ENCODE results near the gene NCL.
"Not testable (repeated sequence)": the region's sequence is repeated elsewhere in the genome, so short reads cannot be mapped to it uniquely, and the experiment has no call there.

NCL gene

GRCh38 chr2:231429901-231430300 lies 34.4 kb downstream of the NCL start:
- DNase-seq, result peak; percentile 61

DNA sequence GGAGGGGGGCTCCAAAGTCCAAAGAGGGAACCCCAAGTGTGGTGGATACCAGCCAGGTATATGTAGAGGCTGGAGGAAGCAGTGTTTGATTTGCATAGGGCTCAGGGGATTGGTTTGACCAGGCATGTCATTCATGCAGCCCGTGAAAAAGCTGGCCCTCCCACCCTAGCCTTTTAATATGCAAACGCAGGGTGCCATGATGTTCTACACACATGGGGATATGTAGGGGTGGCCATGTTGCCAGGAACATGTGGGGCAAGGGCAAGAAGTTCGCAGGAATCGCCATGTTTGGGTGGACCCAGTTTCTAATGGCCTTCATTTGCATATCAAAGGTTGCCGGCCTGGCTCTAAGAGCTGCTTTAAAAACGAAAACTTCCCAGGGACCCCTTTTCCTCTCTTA lies 35.1 kb downstream of the NCL start:
- DNase-seq, result no peak

DNA sequence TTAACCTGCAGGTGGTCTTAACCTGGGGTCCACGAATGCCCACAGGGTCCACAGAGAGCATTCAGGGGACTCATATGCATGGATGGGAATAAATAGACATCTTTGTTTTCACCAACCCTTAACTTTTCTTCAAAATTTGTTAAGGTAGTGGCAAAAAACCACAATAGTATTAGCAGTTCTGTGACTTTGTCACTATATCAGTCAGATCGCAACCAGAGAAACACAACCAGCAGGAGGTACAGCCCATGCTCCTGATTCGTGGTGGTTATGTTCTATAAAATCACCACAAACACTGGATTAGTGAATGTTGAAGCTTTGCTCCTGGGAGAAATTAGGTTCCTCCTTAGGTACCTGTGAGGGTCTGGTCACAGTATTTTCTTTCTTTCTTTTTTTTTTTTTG lies 37.2 kb downstream of the NCL start:
- DNase-seq, result no peak

DNA sequence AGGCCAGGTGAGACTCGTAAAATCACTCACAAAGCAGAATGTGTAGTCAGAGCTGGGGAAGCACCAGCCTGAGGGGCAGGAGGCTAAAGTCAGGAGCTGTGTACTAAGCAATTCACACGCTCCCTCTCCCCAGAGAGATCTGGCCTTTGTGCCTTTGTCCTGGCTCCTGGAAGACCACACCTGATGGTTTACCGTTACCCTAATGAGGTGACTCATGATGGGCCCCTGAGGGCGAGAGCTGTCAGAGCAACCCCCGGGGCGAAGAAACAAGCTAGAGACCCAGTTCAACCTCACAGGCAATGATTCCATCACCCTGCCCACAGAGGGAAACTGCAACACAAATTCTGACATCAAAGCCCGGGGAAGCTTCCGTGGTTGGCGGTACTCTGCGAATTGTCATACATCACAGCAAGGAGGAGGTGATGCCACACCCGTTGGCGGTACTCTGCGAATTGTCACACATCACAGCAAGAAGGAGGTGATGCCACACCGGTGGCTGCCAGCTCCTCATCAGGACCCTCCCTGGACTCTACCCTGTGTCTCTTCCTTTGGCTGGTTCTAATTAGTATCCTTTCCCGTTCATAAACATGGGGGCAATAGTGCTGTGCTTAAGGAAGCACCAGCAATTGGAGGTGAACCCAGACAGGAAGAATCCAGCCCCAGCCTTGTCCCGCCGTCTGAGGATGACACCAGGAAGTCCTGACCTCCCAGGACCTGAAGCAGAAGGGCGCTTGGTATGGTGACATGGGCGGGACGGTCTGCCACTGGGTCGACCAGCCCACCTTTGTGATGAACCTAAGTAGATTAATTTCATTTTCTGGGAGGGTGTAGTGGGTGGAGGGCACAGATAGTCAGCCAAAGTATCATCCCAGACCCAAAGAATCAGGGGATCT lies 38.2 kb downstream of the NCL start:
- DNase-seq, result no peak

DNA sequence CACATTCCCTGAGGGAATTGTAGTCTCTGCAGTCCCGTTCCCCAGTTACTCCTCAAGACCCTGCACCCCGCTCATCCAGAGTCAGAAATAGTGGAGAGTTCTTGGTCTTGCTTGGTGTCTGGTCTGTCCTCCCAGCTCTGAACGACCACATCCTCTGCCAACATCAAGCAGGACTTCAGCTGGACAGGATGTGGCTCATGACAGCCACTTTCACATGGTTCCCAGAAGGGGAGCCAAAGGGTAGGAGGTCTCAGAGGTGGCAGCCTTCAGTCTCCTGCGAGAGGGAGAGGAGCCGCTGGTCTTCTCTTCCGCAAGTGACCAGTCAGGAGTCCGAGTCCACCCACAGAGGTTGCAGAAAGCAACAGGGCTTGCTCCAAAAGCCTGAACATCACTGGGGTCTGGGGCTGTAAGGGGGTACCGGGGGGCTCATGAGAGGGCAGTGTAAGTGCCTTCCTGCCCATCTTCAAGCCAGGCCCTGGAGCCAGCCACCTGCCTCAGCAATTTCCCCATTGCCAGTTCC lies 38.9 kb downstream of the NCL start:
- DNase-seq, result no peak

GRCh38 chr2:231423176-231423575 lies 41.1 kb downstream of the NCL start:
- no peak for DNase-seq

DNA sequence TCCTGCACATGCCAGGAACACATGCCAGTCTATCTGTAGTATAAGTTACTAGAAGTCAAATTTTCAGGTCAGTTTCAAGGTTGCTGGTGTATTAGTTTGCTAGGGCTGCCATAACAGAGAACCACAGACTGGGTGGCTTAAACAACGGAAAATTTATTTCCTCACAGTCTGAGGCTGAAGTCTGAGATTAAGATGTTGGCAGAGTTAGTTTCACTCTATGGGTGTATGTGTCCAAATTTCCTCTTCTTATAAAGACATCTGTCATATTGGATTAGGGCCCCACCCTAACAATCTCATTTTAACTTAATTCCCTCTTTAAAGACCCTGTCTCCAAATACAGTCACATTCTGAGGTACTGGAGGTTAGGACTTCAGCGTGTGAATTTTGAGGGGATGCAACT lies 42.2 kb downstream of the NCL start:
- peak; percentile 53 for DNase-seq

- DNase-seq, result no peak
Measured at GRCh38 chr2:231421051-231421580, 43.2 kb downstream of the NCL start.

- DNase-seq, result no peak
Measured at GRCh38 chr2:231418820-231419640, 45.3 kb downstream of the NCL start.

DNA sequence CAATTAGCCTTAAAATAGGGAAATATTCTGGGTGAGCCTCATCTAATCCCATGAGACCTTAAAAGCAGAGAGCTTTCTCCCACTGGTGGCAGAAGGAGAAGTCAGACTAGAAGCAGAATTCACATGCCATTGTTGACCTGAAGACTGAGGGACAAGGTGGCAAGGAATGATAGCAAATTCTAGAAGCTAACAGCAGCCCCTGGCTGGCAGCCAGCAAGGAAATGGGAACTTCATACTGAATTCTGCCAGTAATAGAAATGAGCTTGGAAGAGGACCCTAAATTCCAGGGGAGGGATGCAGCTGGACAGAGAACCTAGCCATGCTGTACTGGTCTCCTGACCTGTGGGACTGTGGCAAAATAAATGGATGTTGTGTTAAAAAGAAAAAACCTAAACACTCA lies 49.3 kb downstream of the NCL start:
- DNase-seq, result peak; percentile 43

DNA sequence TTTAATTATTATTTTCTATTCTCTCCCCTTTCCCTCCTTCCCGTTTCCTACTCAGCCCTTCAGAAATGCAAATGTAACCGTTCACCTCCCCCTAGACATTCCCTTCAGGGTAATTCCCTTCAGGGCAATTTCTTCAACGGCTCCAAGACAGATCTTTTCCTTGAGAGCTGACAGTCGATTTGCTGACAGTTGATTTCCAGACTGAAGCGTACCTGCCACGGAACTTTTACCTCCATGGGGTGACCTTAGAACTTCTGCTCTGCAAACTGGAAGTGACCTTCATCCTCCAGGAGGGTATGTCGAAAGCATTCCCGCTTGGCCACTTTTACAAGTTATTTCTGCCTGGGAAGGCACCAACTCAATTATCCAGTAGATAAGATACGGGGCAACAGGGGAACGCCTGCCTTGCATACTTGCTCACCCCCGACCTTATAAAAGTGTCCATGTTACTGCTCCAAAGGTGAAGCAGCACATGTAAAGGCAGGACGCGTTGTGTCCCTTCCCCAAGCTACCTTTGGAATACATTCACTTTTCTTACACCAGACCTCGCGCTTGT lies 50.3 kb downstream of the NCL start:
- DNase-seq, result no peak

- DNase-seq, result no peak
Measured at GRCh38 chr2:231413456-231413855, 50.8 kb downstream of the NCL start.

- DNase-seq, result no peak
Measured at GRCh38 chr2:231412618-231412963, 51.7 kb downstream of the NCL start.

DNA sequence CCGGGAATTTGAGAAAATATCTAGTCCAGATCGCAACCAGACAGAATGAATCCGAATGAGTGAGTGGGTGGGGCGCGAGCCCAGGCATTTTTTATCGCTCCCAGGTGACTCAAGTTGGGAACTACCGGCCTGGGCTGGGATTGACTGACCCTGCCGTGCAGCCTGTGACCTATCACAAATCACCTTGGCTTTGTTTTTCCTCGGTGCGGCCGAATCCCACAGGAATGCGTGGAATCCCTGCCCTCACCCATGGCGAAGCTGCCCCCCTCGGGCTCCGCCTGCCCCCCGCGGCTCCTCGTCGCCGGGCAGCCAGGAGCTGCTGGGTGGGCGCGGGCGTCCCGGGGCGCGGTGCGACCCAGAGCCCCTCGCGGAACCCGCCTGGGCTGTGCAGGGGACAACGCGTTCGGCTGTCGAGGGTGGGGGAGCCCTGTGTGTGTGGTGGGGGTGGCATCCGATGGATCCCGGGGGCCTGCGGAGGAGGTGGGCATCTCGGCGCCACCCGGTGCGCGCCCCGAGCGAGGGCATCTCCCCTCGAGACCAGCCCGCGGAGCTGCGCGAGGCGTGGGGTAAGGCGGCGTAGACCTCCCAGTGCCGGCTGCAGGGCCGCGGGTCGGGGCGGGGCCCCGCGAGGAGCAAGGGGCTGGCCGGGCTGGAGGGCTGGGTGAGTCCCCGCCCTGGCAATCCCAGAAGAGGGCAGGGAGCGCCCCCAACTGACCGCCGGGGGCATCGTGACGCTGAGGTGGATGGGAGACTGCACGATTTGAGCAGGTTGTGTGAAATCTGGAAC lies 52.3 kb downstream of the NCL start:
- peak; percentile 75 for DNase-seq

DNA sequence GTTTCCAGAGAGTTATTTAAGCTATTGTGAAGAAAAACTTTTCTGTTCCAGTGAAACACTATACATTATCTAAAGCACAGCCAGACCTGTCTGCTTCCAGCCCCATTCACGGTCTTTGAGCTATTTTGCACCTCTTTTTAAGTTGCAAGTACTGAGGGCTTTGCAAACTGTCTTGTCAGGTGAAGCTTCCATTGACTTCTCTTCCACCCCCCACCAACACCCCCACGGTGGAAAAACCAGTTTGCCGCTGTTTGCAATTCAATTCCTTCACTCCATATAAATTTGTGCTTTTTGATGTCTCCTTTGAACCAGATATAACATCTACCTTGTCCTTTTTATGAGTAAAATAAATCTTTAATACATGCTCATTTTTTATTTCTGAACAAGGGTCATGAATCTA lies 53.0 kb downstream of the NCL start:
- DNase-seq, result no peak

GRCh38 chr2:231410293-231411004 lies 53.8 kb downstream of the NCL start:
- no peak for DNase-seq

DNA sequence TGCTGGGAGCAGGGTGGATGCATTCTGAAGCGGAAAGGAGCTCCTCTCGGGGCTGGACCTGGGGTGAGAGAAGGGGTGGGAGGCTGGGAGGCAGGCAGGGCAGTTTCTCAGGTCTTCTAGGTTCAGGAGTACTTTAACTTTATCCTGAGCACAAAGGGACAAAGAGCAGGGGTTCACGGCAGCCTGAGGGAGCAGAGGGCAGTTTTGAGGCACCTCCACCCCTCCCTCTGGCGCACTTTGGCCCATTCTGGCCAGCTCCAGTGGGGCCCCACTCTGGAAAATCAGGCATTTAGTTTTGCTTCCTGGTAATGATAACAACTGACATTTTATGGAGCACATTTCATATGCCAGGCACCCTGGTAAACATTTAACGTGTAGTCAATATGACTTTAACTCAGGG lies 54.5 kb downstream of the NCL start:
- DNase-seq, result no peak

DNA sequence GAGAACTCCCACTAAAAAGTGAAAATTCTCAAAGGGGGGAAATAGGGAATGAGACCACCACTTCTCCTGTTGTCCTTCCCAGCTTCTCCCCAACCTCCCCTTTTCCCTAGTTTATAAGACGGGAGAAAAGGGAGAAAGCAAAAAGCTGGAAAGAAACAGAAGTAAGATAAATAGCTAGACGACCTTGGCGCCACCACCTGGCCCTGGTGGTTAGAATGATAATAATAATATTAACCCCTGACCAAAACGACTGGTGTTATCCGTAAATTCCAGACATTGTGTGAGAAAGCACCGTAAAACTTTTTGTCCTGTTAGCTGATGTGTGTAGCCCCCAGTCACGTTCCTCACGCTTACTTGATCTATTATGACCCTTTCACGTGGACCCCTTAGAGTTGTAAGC lies 56.0 kb downstream of the NCL start:
- not testable (repeated sequence) for DNase-seq

DNA sequence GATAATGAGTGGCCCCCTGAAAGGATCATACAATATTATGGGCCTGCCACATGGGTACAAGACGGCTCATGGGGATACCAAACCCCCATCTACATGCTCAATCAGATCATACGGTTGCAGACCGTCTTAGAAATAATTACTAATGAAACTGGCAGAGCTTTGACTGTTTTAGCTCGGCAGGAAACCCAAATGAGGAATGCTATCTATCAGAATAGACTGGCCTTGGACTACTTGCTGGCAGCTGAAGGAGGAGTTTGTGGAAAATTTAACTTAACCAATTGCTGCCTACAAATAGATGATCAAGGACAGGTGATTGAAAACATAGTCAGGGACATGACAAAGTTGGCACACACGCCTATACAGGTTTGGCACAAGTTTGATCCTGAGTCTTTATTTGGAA lies 56.6 kb downstream of the NCL start:
- DNase-seq, result not testable (repeated sequence)

- not testable (repeated sequence) for DNase-seq
Measured at GRCh38 chr2:231405601-231406367, 58.5 kb downstream of the NCL start.

DNA sequence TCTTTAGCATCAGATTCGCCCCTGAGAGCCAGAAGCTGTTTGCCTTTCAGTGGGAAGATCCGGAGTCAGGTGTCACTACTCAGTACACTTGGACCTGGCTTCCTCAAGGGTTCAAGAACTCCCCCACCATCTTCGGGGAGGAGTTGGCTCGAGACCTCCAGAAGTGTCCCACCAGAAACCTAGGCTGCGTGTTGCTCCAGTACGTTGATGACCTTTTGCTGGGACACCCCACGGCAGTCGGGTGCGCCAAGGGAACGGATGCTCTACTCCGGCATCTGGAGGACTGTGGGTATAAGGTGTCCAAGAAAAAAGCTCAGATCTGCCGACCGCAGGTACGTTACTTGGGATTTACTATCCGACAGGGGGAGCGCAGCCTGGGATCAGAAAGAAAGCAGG lies 60.1 kb downstream of the NCL start:
- DNase-seq, result not testable (repeated sequence)
